RWPE1 (cell line): ENCODE data around the gene STXBP3.
A peak's percentile ranks its signal among the peaks of the same experiment; 100 is the strongest.

Experiments used
- CTCF ChIA-PET: fragments of 350-600 bp; sonication (Branson Sonifier 250); formaldehyde crosslinking; extraction: SDS; loops from one replicate; lab custom pipeline; 2021; lab: Yijun Ruan, JAX
- POLR2A ChIA-PET: fragments of 400-600 bp; formaldehyde crosslinking; extraction: SDS; loops from one replicate; lab custom pipeline; 2020; ENCODE audit warnings: antibody characterized with exemption; ENCODE audit not compliant: low non-redundant PET; lab: Yijun Ruan, JAX
- DNase-seq: peaks from one replicate; pipeline ENCODE4 v3.0.0; 2012; ENCODE audit warnings: low spot score
- H3K27ac ChIP-seq: fragments of 450-650 bp; 2 replicates; pipeline ENCODE4 v1.5.1; 2017
- CTCF ChIP-seq: fragments of 450-650 bp; conservative IDR thresholded peaks from 2 replicates; pipeline ENCODE4 v1.5.1; 2017; ENCODE audit warnings: low read depth, mild to moderate bottlenecking

The STXBP3 gene

GRCh38 chr1:108729481-108729880 is 17.0 kb upstream of the STXBP3 start:
- no peak for DNase-seq
- POLR2A ChIA-PET: no interaction called here
- no peak for TF ChIP-seq CTCF
- CTCF ChIA-PET: interaction anchor here (0.6 kb wide), 1 partner anchor 28 kb away, joined by 4 read pairs; no protein-coding TSS in a partner anchor
- H3K27ac ChIP-seq: no peak overlapping the region

- no peak for DNase-seq
- POLR2A ChIA-PET: no interaction called here
- no peak for TF ChIP-seq CTCF
- H3K27ac ChIP-seq: no peak overlapping the region
- CTCF ChIA-PET: interaction anchor here (0.6 kb wide), 1 partner anchor 9 kb away, joined by 3 read pairs; no protein-coding TSS in a partner anchor
Measured at GRCh38 chr1:108732398-108732797, 14.1 kb upstream of the STXBP3 start.

GRCh38 chr1:108734171-108734865 is 12.2 kb upstream of the STXBP3 start:
- no peak for DNase-seq
- CTCF ChIA-PET: no interaction called here
- H3K27ac ChIP-seq: no peak overlapping the region
- POLR2A ChIA-PET: no interaction called here
- TF ChIP-seq CTCF: no peak

GRCh38 chr1:108742253-108742652 is 4.2 kb upstream of the STXBP3 start:
- CTCF ChIA-PET: no interaction called here
- no peak for TF ChIP-seq CTCF
- POLR2A ChIA-PET: no interaction called here
- H3K27ac ChIP-seq: no peak overlapping the region
- no peak for DNase-seq

GRCh38 chr1:108745980-108746381 is 493 bp upstream of the STXBP3 start:
- peak overlapping the region; percentile 96 for H3K27ac ChIP-seq
- POLR2A ChIA-PET: no interaction called here
- no peak for DNase-seq
- CTCF ChIA-PET: no interaction called here
- no peak for TF ChIP-seq CTCF

GRCh38 chr1:108747171-108747850 is 837 bp downstream of the STXBP3 start:
- no peak for TF ChIP-seq CTCF
- DNase-seq: peak; percentile 85
- peak overlapping the region; percentile 96 for H3K27ac ChIP-seq
- ChIA-PET POLR2A (interaction anchor here (1.0 kb wide), 1 partner anchor 55 kb away, joined by 7 read pairs; the partner anchor contains the start of gene PRPF38B), CTCF (no interaction called here)
